ENCODE results near the gene L1TD1. TPM values are rescaled to one million over a fixed set of nuclear protein-coding genes. Genes with fewer than 3 reads are reported as not detected.

Gene L1TD1
- total and polyA plus RNA-seq, 4 experiments from 2014 or later: not detected

Other genes starting within 250 kb of the L1TD1 start
- not detected for gene KANK4, start 124.6 kb downstream of the L1TD1 start, total RNA-seq
- not detected for gene KANK4, start 124.6 kb downstream of the L1TD1 start, polyA plus RNA-seq
- 10 to 100 TPM; 46.3 to 50.0 TPM for gene USP1, start 242.2 kb downstream of the L1TD1 start, total RNA-seq
- 10 to 100 TPM; 30.2 to 34.8 TPM for gene USP1, start 242.2 kb downstream of the L1TD1 start, polyA plus RNA-seq

All from CD4-positive, alpha-beta memory T cell (primary cell).